GM23338 (cell line): ENCODE results near the gene SLC52A1. TPM values are rescaled to one million over a fixed set of nuclear protein-coding genes. Genes with fewer than 3 reads are reported as not detected.

Experiments used
- STAT1 ChIP-seq: IDR thresholded peaks from one replicate; pipeline ENCODE4 v1.6.1; 2016; ENCODE audit warnings: antibody characterized with exemption; ENCODE audit not compliant: unreplicated experiment
- polyA plus RNA-seq: library from polyadenylated mRNA; unstranded; fragments of >200 nt; fragmentation: Nextera tagmentation; extraction: Ambion mirVana; gene quantifications from 2 replicates; pipeline ENCODE4 v1.2.1, GENCODE V29; 2016
- total RNA-seq: library from RNA; depleted of rRNA; stranded (reverse); fragments of >200 nt; shearing (Covaris generic); gene quantifications from 2 replicates; pipeline ENCODE4 v1.2.3, GENCODE V29; 2014
- TF ChIP-seq, protein P1 (sequence below): fragments of 250-450 bp; sonication (Bioruptor Pico); IDR thresholded peaks from 2 replicates; pipeline ENCODE4 v1.5.0; 2020; ENCODE audit warnings: mild to moderate bottlenecking, moderate library complexity
- TF ChIP-seq, protein P2 (sequence below): IDR thresholded peaks from one replicate; pipeline ENCODE4 v1.6.1; 2018; ENCODE audit warnings: antibody characterized with exemption; ENCODE audit not compliant: unreplicated experiment
- TF ChIP-seq, protein P3 (sequence below), 2 experiments: fragments of 200-600 bp in 1 of 2; sonication (generic) in 1 of 2; conservative IDR thresholded peaks; 2 replicates each; pipeline versions ENCODE4 v1.5.1 to v1.6.1; 2016 to 2017; ENCODE audit warnings: antibody characterized with exemption in 2 of 2, low read depth in 2 of 2, mild to moderate bottlenecking in 2 of 2, moderate library complexity in 1 of 2

The SLC52A1 gene
- total and polyA plus RNA-seq, 2 experiments from 2014 or later = 0.21 to 0.63 TPM

DNA sequence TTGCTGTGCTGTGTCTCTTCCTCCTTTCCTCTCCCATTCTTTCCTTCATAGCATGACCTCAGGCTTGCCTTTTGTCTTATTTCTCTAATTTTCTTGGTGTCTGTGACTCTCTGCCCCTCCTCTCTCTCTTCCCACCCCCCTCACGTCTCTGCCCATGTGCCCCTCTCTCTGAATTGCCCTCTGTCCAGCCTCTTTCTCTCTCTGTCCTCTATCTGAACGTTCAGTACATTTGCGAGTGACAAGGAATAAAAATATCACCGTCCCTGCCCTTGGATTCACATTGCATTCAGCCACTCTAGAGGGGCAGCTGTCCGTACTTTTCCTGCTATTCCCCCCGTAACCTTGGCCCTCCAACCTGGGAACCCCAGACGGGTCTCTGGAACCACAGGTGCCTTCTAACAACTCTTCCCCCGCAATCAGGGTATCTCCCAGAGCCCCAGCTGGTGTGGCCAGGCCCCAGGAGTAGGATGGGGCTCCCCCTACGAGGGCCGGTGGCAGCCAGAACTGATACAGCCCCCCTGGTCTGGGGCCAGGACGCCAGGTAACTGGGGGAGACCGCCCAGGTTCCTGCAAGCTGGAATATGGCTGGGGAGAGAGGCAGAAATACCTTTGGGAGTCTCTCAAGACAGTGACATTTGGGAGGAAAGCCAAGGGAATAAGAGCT lies 35.7 kb downstream of the SLC52A1 start (continued):
- TF ChIP-seq, protein P1, sequence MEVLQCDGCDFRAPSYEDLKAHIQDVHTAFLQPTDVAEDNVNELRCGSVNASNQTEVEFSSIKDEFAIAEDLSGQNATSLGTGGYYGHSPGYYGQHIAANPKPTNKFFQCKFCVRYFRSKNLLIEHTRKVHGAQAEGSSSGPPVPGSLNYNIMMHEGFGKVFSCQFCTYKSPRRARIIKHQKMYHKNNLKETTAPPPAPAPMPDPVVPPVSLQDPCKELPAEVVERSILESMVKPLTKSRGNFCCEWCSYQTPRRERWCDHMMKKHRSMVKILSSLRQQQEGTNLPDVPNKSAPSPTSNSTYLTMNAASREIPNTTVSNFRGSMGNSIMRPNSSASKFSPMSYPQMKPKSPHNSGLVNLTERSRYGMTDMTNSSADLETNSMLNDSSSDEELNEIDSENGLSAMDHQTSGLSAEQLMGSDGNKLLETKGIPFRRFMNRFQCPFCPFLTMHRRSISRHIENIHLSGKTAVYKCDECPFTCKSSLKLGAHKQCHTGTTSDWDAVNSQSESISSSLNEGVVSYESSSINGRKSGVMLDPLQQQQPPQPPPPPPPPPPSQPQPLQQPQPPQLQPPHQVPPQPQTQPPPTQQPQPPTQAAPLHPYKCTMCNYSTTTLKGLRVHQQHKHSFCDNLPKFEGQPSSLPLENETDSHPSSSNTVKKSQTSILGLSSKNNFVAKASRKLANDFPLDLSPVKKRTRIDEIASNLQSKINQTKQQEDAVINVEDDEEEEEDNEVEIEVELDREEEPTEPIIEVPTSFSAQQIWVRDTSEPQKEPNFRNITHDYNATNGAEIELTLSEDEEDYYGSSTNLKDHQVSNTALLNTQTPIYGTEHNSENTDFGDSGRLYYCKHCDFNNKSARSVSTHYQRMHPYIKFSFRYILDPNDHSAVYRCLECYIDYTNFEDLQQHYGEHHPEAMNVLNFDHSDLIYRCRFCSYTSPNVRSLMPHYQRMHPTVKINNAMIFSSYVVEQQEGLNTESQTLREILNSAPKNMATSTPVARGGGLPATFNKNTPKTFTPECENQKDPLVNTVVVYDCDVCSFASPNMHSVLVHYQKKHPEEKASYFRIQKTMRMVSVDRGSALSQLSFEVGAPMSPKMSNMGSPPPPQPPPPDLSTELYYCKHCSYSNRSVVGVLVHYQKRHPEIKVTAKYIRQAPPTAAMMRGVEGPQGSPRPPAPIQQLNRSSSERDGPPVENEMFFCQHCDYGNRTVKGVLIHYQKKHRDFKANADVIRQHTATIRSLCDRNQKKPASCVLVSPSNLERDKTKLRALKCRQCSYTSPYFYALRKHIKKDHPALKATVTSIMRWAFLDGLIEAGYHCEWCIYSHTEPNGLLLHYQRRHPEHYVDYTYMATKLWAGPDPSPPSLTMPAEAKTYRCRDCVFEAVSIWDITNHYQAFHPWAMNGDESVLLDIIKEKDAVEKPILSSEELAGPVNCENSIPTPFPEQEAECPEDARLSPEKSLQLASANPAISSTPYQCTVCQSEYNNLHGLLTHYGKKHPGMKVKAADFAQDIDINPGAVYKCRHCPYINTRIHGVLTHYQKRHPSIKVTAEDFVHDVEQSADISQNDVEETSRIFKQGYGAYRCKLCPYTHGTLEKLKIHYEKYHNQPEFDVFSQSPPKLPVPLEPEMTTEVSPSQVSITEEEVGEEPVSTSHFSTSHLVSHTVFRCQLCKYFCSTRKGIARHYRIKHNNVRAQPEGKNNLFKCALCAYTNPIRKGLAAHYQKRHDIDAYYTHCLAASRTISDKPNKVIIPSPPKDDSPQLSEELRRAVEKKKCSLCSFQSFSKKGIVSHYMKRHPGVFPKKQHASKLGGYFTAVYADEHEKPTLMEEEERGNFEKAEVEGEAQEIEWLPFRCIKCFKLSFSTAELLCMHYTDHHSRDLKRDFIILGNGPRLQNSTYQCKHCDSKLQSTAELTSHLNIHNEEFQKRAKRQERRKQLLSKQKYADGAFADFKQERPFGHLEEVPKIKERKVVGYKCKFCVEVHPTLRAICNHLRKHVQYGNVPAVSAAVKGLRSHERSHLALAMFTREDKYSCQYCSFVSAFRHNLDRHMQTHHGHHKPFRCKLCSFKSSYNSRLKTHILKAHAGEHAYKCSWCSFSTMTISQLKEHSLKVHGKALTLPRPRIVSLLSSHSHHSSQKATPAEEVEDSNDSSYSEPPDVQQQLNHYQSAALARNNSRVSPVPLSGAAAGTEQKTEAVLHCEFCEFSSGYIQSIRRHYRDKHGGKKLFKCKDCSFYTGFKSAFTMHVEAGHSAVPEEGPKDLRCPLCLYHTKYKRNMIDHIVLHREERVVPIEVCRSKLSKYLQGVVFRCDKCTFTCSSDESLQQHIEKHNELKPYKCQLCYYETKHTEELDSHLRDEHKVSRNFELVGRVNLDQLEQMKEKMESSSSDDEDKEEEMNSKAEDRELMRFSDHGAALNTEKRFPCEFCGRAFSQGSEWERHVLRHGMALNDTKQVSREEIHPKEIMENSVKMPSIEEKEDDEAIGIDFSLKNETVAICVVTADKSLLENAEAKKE (CRISPR knock-in tag) = no peak
- TF ChIP-seq STAT1 = no peak
- TF ChIP-seq, protein P2, sequence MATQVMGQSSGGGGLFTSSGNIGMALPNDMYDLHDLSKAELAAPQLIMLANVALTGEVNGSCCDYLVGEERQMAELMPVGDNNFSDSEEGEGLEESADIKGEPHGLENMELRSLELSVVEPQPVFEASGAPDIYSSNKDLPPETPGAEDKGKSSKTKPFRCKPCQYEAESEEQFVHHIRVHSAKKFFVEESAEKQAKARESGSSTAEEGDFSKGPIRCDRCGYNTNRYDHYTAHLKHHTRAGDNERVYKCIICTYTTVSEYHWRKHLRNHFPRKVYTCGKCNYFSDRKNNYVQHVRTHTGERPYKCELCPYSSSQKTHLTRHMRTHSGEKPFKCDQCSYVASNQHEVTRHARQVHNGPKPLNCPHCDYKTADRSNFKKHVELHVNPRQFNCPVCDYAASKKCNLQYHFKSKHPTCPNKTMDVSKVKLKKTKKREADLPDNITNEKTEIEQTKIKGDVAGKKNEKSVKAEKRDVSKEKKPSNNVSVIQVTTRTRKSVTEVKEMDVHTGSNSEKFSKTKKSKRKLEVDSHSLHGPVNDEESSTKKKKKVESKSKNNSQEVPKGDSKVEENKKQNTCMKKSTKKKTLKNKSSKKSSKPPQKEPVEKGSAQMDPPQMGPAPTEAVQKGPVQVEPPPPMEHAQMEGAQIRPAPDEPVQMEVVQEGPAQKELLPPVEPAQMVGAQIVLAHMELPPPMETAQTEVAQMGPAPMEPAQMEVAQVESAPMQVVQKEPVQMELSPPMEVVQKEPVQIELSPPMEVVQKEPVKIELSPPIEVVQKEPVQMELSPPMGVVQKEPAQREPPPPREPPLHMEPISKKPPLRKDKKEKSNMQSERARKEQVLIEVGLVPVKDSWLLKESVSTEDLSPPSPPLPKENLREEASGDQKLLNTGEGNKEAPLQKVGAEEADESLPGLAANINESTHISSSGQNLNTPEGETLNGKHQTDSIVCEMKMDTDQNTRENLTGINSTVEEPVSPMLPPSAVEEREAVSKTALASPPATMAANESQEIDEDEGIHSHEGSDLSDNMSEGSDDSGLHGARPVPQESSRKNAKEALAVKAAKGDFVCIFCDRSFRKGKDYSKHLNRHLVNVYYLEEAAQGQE = no peak
- TF ChIP-seq, protein P3, sequence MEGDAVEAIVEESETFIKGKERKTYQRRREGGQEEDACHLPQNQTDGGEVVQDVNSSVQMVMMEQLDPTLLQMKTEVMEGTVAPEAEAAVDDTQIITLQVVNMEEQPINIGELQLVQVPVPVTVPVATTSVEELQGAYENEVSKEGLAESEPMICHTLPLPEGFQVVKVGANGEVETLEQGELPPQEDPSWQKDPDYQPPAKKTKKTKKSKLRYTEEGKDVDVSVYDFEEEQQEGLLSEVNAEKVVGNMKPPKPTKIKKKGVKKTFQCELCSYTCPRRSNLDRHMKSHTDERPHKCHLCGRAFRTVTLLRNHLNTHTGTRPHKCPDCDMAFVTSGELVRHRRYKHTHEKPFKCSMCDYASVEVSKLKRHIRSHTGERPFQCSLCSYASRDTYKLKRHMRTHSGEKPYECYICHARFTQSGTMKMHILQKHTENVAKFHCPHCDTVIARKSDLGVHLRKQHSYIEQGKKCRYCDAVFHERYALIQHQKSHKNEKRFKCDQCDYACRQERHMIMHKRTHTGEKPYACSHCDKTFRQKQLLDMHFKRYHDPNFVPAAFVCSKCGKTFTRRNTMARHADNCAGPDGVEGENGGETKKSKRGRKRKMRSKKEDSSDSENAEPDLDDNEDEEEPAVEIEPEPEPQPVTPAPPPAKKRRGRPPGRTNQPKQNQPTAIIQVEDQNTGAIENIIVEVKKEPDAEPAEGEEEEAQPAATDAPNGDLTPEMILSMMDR (conservative IDR thresholded peaks at IDR 0.05; ENCODE audit: low read depth in 2 of 2) = no peak
